Measurements from ENCODE around the gene DSTYK.

GRCh38 chr1:205168291-205168690 is 43.2 kb downstream of the DSTYK start:
- TF ChIP-seq POLR2A (IDR thresholded peaks at IDR 0.05; ENCODE audit: low read length) (no peak), GATA1 (IDR thresholded peaks at IDR 0.05; ENCODE audit: low read depth, low read length) (no peak)
